ENCODE measurements around the gene BAZ1A. TPM values are rescaled to one million over a fixed set of nuclear protein-coding genes. Genes with fewer than 3 reads are reported as not detected.

Gene BAZ1A
- total and polyA plus RNA-seq, 2 experiments from 2014 or later: 24.2 to 26.8 TPM

DNA sequence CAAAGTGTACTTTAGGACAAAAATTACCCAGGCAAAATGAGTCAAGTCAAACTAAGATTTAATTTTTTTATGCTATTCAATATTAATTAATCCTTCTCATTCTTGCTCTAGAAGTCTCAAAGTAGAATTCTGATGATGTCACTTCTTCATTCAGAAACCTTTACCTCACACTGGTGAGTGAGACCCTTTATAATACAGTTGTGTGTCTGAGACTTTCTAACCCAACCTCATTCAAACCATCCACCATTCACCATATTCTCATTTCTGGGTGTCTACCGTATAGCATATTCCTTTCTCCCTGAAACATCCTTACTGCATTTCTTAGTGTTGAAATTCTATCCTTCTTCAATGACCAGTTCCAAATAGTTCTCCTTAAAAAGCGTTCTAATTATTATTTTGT lies 119.9 kb downstream of the BAZ1A start (continued):
- TF ChIP-seq, protein P1, sequence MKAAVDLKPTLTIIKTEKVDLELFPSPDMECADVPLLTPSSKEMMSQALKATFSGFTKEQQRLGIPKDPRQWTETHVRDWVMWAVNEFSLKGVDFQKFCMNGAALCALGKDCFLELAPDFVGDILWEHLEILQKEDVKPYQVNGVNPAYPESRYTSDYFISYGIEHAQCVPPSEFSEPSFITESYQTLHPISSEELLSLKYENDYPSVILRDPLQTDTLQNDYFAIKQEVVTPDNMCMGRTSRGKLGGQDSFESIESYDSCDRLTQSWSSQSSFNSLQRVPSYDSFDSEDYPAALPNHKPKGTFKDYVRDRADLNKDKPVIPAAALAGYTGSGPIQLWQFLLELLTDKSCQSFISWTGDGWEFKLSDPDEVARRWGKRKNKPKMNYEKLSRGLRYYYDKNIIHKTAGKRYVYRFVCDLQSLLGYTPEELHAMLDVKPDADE (IDR thresholded peaks at IDR 0.05): no peak
- TF ChIP-seq, protein P2, sequence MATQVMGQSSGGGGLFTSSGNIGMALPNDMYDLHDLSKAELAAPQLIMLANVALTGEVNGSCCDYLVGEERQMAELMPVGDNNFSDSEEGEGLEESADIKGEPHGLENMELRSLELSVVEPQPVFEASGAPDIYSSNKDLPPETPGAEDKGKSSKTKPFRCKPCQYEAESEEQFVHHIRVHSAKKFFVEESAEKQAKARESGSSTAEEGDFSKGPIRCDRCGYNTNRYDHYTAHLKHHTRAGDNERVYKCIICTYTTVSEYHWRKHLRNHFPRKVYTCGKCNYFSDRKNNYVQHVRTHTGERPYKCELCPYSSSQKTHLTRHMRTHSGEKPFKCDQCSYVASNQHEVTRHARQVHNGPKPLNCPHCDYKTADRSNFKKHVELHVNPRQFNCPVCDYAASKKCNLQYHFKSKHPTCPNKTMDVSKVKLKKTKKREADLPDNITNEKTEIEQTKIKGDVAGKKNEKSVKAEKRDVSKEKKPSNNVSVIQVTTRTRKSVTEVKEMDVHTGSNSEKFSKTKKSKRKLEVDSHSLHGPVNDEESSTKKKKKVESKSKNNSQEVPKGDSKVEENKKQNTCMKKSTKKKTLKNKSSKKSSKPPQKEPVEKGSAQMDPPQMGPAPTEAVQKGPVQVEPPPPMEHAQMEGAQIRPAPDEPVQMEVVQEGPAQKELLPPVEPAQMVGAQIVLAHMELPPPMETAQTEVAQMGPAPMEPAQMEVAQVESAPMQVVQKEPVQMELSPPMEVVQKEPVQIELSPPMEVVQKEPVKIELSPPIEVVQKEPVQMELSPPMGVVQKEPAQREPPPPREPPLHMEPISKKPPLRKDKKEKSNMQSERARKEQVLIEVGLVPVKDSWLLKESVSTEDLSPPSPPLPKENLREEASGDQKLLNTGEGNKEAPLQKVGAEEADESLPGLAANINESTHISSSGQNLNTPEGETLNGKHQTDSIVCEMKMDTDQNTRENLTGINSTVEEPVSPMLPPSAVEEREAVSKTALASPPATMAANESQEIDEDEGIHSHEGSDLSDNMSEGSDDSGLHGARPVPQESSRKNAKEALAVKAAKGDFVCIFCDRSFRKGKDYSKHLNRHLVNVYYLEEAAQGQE (IDR thresholded peaks at IDR 0.05; ENCODE audit: unreplicated experiment): no peak
- TF ChIP-seq, protein P3, sequence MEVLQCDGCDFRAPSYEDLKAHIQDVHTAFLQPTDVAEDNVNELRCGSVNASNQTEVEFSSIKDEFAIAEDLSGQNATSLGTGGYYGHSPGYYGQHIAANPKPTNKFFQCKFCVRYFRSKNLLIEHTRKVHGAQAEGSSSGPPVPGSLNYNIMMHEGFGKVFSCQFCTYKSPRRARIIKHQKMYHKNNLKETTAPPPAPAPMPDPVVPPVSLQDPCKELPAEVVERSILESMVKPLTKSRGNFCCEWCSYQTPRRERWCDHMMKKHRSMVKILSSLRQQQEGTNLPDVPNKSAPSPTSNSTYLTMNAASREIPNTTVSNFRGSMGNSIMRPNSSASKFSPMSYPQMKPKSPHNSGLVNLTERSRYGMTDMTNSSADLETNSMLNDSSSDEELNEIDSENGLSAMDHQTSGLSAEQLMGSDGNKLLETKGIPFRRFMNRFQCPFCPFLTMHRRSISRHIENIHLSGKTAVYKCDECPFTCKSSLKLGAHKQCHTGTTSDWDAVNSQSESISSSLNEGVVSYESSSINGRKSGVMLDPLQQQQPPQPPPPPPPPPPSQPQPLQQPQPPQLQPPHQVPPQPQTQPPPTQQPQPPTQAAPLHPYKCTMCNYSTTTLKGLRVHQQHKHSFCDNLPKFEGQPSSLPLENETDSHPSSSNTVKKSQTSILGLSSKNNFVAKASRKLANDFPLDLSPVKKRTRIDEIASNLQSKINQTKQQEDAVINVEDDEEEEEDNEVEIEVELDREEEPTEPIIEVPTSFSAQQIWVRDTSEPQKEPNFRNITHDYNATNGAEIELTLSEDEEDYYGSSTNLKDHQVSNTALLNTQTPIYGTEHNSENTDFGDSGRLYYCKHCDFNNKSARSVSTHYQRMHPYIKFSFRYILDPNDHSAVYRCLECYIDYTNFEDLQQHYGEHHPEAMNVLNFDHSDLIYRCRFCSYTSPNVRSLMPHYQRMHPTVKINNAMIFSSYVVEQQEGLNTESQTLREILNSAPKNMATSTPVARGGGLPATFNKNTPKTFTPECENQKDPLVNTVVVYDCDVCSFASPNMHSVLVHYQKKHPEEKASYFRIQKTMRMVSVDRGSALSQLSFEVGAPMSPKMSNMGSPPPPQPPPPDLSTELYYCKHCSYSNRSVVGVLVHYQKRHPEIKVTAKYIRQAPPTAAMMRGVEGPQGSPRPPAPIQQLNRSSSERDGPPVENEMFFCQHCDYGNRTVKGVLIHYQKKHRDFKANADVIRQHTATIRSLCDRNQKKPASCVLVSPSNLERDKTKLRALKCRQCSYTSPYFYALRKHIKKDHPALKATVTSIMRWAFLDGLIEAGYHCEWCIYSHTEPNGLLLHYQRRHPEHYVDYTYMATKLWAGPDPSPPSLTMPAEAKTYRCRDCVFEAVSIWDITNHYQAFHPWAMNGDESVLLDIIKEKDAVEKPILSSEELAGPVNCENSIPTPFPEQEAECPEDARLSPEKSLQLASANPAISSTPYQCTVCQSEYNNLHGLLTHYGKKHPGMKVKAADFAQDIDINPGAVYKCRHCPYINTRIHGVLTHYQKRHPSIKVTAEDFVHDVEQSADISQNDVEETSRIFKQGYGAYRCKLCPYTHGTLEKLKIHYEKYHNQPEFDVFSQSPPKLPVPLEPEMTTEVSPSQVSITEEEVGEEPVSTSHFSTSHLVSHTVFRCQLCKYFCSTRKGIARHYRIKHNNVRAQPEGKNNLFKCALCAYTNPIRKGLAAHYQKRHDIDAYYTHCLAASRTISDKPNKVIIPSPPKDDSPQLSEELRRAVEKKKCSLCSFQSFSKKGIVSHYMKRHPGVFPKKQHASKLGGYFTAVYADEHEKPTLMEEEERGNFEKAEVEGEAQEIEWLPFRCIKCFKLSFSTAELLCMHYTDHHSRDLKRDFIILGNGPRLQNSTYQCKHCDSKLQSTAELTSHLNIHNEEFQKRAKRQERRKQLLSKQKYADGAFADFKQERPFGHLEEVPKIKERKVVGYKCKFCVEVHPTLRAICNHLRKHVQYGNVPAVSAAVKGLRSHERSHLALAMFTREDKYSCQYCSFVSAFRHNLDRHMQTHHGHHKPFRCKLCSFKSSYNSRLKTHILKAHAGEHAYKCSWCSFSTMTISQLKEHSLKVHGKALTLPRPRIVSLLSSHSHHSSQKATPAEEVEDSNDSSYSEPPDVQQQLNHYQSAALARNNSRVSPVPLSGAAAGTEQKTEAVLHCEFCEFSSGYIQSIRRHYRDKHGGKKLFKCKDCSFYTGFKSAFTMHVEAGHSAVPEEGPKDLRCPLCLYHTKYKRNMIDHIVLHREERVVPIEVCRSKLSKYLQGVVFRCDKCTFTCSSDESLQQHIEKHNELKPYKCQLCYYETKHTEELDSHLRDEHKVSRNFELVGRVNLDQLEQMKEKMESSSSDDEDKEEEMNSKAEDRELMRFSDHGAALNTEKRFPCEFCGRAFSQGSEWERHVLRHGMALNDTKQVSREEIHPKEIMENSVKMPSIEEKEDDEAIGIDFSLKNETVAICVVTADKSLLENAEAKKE (CRISPR knock-in tag; IDR thresholded peaks at IDR 0.05): no peak

DNA sequence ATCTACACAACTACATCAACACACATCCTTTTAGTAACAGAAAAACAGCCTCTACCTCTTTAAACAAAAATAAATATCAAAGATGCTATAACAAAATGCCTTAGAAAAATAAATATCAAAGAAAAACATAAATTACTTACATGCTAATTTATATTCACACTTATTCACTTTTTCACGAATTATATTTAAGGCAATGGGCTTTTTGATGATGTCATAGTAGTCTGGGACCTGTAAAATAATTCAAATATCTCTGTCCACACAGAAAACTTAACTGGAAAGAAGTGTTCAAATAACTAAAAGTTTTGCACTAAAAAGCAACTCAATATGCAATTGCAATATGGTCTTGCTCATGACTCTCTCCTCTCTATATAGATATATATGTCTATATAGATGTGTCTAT lies 120.5 kb downstream of the BAZ1A start:
- Histone ChIP-seq H3K4me3 (no peak overlapping the region), H3K4me1 (ENCODE audit: insufficient read depth) (no peaks in the 10 kb centered on the region), H3K9me2 (ENCODE audit: insufficient read depth) (no peaks in the 10 kb centered on the region), H3K36me3 (ENCODE audit: insufficient read depth) (no peaks in the 10 kb centered on the region; the same call in 1 of the 2 replicates), H2AFZ (no peak overlapping the region), H4K20me1 (replicated peaks; ENCODE audit: insufficient read depth) (no peaks in the 10 kb centered on the region), H3F3A (replicated peaks; ENCODE audit: low read depth) (no peaks in the 10 kb centered on the region), H3K79me2 (replicated peaks; ENCODE audit: insufficient read depth) (no peaks in the 10 kb centered on the region), H3K27ac (ENCODE audit: low read depth) (no peak overlapping the region), H3K27me3 (ENCODE audit: insufficient read depth) (no peaks in the 10 kb centered on the region), H3K4me2 (no peak overlapping the region)
- DNase-seq (ENCODE audit: low spot score) (no peak), ATAC-seq (no peak)
- Mint-ChIP-seq H3K4me1 (no peaks in the 10 kb centered on the region), H3K9me3 (no peaks in the 10 kb centered on the region), H3K4me3 (no peak overlapping the region), H3K27me3 (ENCODE audit: insufficient read depth, low read depth, poor library complexity) (no peaks in the 10 kb centered on the region), H3K27ac (no peak overlapping the region), H3K36me3 (ENCODE audit: low read depth) (peaks cover 15% of the 10 kb centered on the region; the same call in 2 of the 3 replicates)
- TF ChIP-seq, protein P1 (IDR thresholded peaks at IDR 0.05): no peak
- TF ChIP-seq STAT1 (IDR thresholded peaks at IDR 0.05; ENCODE audit: unreplicated experiment) (no peak), EZH2 (IDR thresholded peaks at IDR 0.05; ENCODE audit: low read depth, unreplicated experiment) (no peak), ZNF331 (CRISPR knock-in tag; IDR thresholded peaks at IDR 0.05; ENCODE audit: low read depth) (no peak)
- TF ChIP-seq, protein P4, sequence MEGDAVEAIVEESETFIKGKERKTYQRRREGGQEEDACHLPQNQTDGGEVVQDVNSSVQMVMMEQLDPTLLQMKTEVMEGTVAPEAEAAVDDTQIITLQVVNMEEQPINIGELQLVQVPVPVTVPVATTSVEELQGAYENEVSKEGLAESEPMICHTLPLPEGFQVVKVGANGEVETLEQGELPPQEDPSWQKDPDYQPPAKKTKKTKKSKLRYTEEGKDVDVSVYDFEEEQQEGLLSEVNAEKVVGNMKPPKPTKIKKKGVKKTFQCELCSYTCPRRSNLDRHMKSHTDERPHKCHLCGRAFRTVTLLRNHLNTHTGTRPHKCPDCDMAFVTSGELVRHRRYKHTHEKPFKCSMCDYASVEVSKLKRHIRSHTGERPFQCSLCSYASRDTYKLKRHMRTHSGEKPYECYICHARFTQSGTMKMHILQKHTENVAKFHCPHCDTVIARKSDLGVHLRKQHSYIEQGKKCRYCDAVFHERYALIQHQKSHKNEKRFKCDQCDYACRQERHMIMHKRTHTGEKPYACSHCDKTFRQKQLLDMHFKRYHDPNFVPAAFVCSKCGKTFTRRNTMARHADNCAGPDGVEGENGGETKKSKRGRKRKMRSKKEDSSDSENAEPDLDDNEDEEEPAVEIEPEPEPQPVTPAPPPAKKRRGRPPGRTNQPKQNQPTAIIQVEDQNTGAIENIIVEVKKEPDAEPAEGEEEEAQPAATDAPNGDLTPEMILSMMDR (conservative IDR thresholded peaks at IDR 0.05; ENCODE audit: low read depth in 2 of 2): no peak
